ENCODE measurements around the gene INSIG1.

Gene INSIG1

DNA sequence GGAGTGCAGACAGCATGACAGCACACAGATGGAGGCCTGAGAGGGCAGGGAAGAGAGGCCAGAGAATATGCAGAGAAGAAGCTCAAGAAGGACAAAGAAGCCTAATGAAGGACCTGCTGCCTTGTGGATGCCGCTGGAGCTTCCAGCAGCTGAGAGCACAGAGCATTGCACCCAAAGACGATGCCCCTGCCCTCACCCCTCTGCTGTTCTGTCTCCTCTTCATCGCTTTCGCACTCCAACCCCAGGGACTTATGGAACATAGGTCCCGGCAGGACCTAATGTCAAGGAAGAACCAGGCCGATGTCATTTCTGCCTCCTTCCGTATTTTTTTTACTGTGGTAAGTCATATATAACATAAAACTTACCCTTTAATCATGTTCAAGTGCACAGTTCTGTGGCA is 12.3 kb upstream of the INSIG1 start:
- DNase-seq (ENCODE audit: low read depth) = no peak

DNA sequence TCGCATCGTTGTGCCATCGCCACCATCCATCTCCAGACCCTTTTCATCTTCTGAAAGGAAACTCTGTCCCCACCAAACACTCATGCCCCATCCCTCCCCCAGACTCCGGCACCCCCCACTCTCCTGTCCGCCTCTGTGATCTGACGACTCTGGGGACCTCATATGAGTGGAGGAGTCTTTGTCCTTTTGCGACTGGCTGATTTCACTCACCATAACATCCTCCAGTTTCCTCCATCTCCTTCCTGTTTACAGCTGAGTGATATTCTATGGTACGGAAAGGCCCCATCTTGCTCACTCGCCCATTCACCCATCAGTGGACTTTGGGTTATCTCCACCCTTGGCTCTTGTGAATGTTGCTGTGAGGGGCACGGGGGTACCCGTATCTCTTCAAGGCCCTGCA is 11.8 kb upstream of the INSIG1 start:
- DNase-seq (ENCODE audit: low read depth) = no peak

DNA sequence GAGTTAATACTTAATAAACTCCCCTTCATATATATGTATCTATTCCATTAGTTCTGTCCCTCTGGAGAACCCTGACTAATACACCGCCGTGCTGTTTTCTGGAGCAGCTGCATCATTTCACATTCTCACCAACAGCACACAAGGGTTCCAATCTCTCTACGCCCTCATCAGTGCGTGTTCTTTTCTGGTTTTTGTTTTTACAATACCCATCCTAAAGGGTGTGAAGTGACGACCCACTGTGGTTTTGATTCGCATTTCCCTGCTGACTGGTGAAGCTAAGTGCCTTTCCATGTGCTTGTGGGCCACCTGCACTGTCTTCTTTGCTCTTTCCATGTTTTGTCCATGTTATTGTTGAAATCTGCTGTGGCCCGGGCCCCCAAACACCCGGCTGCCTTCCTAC is 11.0 kb upstream of the INSIG1 start:
- no peak for DNase-seq (ENCODE audit: low read depth)

DNA sequence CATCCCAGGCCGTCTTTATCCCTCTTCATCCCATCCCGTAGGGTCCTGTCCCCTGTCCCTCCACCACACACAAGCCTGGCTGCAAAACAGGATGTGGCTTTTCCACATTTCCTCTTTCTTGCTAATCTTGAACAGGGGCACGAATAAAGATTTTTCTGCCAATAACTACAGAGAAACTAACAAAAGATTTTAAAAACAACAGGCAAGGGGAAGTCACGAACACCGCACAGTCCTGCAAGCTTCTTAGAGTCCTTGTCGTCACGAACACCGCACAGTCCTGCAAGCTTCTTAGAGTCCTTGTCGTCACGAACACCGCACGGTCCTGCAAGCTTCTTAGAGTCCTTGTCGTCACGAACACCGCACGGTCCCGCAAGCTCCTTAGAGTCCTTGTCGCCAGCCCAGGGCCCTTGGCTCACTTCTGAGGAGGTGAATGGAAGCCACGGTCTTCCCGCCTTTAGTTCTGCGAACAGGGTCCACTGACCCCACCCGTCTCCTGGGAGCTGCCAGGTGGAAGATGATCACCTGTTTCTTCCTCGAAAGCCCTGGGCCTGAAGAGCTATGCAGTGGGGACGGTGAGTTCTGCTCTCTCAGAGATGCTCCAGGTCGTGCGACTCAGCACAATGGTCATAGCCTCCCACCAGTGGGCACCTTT is 10.3 kb upstream of the INSIG1 start:
- DNase-seq (ENCODE audit: low read depth) = no peak

DNA sequence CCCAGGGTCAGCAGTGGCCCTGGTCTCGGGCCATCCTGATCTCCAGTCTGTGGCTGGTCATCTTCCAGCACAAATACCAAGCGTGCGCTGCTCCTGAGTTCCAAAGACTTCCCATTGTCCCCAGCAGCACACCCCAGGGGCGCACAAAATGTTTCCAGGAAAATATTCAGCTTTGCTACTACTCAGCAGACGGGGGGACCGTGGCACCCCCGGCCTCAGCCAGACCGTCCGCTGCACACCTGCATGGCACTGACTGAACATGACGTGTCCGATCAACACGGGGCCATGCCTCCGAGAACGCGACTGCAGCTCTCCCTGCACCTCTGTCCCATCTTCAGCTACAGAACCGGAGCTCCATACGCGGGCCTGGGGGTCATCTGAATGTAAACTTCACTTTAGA is 9.6 kb upstream of the INSIG1 start:
- no peak for DNase-seq (ENCODE audit: low read depth)

DNA sequence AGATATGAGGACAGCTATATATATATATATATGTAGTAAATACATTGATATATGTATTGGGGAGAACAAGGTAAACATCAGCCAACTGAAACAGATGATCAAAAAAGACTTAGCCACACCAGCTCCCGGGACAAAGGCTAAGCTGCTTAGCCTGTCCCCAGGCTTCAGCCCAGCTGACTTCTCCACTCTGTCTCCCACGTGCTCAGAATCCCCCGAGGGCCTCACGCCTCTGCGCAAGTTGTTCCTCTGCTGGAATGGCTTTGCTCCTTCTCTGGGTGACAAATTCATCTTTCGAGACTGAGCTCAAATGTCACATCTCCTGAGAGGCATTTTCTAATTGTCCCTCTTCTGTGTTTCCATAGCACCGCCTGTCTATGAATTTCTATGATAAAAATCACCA is 8.6 kb upstream of the INSIG1 start:
- DNase-seq (ENCODE audit: low read depth) = no peak

DNA sequence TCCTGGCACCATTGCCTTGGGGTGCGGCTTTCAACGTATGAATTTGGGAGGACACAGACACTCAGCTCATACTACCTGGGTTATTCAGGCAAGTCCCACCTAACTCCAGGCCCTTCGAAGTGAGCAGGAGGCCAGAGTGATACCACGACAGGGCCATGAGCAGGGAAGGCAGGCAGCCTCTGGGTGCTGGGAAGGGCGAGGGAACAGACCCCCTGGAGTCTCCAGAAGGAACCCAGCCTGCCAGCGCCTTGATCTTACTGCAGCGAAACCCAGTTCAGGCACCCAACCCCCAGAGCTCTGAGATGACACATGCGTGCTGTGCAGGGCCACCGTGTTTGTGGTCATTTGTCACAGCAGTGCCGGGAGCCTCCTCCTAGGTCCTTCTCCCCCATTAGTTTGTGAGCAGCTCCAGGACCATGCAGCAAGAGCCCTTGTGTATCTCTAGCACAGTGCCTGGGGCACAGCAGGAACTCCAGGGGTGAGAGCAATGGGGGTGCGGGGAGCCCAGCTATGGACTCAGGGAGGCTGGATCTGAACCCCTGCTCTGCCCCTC is 7.7 kb upstream of the INSIG1 start:
- no peak for DNase-seq (ENCODE audit: low read depth)

DNA sequence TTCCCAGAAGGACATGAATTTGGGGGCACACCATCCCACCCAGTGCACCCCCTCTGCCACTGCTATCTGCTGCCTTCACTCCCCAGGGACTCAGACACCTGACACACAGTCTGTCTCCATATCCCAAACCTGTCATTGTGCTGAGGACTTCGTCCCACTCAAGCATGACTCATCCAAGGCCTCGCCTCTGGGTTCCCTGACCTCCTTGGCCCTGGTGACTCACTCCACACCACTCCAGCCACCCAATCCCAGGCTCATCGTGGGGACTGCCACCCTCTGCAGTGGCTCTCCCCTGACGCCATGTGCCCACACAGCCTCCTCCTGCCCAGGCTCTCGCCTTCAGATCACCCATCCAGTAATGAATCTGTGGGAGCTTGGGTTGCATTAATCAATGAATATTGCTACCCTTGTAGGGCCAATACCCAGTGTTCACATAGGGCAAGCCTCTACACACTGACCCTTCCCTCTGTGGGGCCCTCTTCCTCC is 6.6 kb upstream of the INSIG1 start:
- peak; percentile 57 for DNase-seq (ENCODE audit: low read depth)

DNA sequence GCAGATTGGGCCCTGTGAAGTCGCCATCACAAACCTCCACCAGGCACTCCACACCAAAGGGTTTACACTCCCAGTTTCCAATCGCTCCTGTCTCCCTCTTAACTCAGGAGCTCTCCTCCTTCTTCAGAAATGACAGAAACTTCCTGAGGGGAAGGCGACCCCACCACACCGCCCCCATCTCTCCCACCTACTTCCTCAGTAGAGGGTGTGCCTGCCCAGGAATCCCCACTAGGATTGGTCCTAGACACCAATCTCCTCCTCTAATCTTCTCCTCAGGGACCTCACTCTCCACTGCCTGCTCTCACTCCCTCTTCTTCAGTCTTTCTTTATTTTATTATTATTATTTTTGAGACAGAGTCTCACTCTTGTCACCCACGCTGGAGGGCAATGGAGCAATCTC is 5.9 kb upstream of the INSIG1 start:
- DNase-seq (ENCODE audit: low read depth) = no peak

DNA sequence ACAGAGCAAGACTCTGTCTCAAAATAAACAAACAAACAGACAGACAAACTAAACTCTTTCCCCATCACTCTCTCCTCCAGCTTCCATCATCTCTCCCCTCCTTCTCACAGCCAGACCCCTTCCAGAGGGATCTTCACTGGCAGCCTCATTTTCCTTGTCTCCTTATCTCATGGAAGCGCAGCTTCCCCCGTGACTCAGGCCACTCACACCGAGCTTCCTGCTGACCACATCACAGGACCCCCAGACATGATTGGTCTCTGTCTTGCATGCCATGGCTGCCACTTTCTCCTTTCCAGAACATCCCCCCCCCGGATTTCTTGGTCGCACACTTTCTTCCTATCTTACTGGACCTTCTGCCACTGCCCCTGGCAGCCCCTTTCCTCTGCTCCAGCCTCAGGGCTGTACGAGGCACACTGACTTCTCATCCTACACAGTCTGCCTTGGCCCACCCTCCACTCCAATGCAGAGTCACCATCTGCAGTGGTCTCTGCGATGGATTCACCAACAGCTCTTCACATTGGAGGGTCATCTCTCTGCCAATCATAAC is 4.9 kb upstream of the INSIG1 start:
- DNase-seq (ENCODE audit: low read depth) = no peak

DNA sequence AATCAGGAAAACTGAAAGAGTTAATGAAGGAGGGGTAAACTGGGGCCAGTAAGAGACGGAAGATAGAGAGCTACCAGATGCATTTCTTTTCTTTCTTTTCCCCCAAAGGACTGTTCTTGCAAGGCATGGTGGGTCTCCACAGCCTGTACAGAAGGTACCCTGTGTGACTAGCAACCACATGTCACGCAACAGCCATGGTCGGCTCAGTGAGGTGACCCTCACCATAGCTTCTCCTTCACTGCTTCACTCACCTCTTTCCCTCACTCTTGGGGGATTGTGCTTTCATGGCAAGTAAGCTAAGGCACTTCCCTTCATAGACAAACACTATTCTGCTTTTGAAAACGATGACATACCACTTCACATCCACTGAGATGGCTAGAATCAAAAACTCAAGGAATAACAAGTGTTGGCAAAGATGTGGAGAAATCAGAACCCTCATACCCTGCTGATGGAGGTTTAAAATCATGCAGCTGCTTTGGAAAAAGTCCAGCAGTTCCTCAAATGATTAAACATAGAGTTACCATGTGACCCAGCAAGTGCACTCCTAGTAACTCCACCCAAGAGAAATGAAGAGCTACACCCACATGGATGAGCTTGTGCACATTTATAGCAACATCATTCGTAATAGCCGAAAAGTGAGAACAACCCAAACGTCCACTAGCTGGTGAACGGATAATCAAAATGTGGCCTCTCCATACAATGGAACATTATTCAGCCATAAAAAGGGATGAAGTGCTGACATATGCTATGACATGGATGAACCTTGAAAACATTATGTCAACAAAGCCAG is 3.8 kb upstream of the INSIG1 start:
- no peak for DNase-seq (ENCODE audit: low read depth)

DNA sequence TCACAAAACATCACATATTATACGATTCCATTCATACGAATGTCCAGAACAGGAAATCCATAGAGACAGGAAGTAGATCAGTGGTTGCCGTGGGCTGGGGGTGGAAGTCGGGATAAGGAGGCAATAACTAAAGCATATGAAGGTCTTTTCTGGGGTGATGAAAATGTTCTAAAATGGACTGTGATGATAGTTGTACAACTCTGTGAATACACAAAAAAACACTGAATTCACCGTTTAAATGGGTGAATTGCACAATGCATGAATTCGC is 3.2 kb upstream of the INSIG1 start:
- no peak for DNase-seq (ENCODE audit: low read depth)

DNA sequence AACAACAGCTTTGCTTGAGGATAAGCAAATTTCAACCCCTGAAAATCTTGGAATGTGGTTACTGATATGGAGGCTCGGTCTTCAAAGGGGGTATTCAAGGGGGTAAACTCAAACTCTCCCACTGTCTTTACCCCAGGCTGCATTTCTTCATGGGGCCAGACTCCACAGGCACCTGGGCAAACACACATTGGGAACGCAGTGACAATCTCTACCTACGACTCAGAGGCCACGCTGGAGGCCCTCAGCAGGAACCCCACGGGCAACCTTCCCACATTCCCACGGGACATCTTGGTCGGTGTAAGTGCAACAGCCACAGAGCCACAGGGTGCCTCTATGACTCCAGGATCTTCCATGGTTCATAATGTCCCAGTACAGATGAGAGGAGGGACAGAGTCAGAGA is 2.2 kb upstream of the INSIG1 start:
- no peak for DNase-seq (ENCODE audit: low read depth)

DNA sequence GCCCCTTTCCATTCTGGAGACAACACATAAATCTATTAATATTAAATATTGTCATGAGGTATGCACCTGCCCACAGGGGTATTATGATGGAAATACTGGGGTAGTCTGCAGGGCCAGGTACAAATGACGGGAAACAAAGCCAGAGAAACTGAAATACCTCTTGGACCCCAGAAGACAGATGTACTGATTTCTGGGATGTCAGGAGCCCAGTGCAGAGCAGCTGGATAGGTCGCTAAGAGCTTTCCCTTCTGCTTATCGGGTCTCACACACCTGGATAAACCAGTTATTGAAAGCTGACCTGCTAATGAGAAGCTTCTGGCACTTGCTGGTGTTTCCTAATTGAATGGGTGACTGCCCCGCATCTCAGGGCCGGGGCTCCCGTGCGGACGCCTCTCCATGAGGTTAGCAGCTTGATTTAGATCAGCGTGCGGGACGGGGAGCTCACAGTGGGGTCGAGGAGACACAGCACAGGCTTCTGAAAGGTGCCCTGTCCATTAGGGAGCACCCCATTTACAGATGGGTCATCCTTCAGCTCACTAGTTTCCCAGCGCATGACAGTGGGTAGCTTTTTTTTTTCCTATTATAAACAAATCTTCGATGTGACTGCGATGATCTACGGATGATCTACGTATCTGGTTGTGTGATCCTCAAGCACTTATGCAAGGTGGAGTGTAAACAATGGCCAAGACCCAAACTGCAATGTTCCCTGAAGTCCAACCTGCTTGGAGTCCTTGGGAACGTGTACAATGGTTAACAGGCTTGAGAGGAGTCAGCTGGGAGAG is 1.5 kb upstream of the INSIG1 start:
- peak; percentile 21 for DNase-seq (ENCODE audit: low read depth)

DNA sequence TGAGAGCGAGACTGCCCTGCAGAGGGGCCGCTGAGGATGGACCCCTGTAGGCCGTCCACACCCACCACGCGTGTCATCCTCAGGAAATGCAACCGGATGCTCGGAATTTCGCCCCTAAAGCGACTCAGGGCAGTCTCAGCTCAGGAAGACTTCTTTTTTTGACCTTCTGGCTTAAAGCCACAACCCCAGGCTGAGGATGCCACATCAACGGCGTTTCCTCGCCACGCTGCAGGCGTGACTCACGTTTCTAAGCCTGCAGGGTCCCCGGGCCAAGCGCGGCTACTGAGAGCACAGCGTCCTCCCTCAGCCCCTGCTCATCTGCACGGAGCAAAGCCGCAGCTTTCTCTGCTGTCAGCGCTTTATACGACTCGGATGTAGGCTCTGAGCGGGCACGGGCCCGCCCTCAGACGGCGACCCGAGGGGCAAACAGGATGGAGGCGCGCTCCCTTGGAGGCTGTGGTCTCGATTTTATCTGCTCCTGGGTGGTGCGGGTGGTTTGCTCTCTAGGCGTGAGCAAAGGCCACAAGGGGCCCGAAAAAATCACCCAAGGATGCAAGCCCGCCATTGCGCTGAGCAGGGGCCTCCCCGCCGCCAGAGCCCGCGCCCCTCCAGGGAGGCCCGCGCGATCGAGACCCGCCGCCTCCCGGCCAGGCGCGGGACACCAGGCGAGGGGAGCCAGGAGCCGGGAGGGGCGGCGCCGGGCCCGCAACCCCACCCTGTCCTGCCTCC is 726 bp upstream of the INSIG1 start:
- DNase-seq (ENCODE audit: low read depth) = peak; percentile 74

DNA sequence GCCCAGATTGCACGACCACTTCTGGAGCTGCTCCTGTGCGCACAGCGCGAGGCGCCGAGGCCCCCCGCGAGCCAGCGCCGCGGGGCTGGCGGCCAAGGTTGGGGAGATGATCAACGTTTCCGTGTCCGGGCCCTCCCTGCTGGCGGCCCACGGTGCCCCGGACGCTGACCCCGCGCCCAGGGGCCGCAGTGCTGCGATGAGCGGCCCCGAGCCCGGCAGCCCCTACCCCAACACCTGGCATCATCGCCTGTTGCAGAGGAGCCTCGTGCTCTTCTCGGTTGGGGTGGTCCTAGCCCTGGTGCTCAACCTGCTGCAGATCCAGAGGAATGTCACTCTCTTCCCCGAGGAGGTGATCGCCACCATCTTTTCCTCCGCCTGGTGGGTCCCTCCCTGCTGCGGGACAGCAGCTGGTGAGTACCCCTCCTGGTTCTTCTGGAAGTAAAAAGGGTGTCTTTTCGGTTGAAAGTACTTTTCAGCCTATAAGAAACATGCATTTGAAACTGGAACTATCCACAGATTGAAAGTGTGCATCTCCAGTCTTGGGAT is 683 bp downstream of the INSIG1 start:
- peak; percentile 19 for DNase-seq (ENCODE audit: low read depth)

DNA sequence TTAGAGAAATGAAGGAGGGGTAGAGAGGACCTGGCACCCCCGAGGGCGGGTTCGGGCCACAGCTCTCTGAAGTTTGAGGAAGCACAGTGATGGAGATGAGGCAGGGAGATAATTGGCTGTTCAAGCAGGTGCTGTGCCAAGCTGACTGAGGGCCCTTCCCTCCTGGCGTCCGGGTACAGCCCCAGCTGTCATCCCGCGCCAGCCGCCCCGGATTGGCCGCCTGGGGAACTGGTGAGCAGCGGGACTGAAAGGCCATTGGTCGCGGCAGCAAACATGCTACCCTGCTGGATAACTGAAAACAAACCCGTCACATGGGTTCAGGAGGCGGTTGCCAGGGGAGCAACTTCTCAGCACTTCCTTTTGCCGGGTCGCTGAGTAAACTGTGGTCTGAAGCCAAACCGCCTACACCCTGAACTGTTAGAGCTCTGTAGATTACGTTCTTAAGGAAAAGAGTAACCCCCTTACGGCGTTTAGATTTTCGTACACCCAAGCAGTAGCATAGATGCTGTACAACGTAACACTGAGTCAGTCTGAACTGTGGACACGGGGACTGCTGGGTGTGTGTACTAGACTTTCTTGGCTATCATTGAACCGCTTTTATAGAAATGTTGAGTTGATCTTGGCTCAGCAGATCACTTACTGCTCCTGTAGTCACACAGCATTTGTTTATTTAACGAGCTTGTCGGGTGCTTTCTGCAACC is 1.3 kb downstream of the INSIG1 start:
- DNase-seq (ENCODE audit: low read depth) = peak; percentile 99

DNA sequence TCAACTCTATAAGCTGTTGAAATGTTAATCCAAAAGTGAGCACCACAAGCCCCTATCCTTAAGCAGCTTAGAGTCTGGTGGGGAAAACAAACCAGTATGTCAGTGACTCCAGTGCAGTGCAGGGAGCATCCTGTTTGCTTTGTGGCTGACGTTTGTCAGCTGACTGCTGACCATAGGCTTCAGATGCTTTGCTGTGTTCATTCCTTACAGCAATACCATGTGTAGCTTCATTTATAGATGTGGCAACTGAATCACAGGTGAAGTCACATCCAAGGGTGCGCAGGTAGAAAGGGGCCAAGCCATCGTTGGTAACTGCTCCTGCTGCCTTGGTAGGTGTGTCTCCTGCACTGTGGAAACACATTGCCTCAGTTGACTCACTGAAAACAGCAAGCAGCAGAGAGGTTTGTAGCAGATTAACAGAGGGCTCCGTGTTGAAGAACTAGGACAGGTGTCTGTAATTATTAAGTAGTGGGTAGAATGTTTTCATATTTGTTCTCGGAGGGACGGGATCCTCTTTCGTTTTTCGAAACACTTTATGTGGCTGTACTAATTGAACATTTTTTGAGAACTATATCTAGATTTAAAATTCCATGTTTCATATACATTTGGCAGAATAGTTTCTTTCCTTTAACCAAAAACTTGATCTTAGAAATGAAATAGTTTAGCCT is 2.0 kb downstream of the INSIG1 start:
- DNase-seq (ENCODE audit: low read depth) = no peak

DNA sequence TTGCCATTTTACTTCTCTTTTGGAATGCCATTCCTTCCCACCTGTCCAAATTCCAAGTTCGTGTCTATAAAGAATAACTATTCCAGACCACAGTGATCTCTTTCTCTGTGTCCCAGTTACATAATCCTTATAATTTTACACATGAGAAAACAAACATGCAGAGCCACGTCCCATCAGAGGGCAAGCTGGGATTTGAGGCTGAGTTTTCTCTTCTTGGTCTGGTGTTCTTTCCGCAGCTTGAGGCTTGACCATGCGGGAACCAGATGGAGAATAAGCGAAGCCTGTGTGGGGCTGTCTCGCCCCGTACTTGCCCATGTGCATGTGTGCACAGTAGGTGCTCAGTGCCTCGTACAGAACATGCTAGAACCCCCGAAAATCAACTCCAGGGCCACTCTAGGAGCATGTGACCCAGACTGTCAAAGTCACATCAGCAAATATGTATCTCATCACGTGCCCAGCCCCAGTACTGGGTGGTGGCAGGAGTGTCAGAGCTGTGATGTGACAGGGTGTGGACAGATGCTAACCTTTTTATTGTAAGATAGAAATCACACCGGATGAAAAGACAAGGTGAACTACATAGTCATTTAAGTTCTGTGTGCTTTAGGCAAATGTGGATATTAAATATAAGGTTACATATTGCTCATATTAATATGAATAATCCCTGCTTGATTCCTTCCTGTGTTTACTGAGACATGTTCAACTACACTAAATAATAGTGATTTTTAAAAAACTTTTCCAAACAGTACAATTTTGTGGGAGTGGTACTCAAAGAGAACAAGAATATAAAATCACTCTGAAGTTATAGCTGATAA is 3.2 kb downstream of the INSIG1 start:
- DNase-seq (ENCODE audit: low read depth) = no peak
